Tibial nerve (tissue), 4 donors: ENCODE measurements around the gene MT1E. TPM values are rescaled to one million over a fixed set of nuclear protein-coding genes. Genes with fewer than 3 reads are reported as not detected.
A peak's percentile ranks its signal among the peaks of the same experiment; 100 is the strongest.

ENCODE experiments used
- DNase-seq, 2 donors: peaks; one replicate each; pipeline ENCODE4 v3.0.0-alpha.2; 2019; ENCODE audit warnings: low spot score in 2 of 2
- H3K27ac ChIP-seq, 4 donors: fragments of 200-600 bp; sonication (generic) in 3 of 4; one replicate each; pipeline ENCODE4 v1.5.1; 2017 to 2019; ENCODE audit warnings: mild to moderate bottlenecking in 1 of 4
- H3K27me3 ChIP-seq, 2 donors: fragments of 200-600 bp; sonication (generic) in 1 of 2; one replicate each; pipeline versions ENCODE4 v1.5.1 to v1.6.0; 2017 to 2019
- H3K36me3 ChIP-seq, 3 donors: fragments of 200-600 bp; sonication (generic); one replicate each; pipeline ENCODE4 v1.5.1; 2018 to 2019
- H3K4me1 ChIP-seq, 4 donors: fragments of 200-600 bp; sonication (generic) in 3 of 4; one replicate each; pipeline ENCODE4 v1.5.1; 2017 to 2019
- H3K4me3 ChIP-seq, 4 donors: fragments of 200-600 bp; sonication (generic) in 3 of 4; one replicate each; pipeline ENCODE4 v1.5.1; 2017 to 2019; ENCODE audit warnings: mild to moderate bottlenecking in 1 of 4, moderate library complexity in 1 of 4
- H3K9me3 ChIP-seq, 4 donors: fragments of 200-600 bp; sonication (generic) in 3 of 4; one replicate each; pipeline ENCODE4 v1.5.1; 2017 to 2019
- CTCF ChIP-seq, 5 experiments: fragments of 200-600 bp in 3 of 5; fragments of 450-650 bp in 2 of 5; sonication (generic) in 3 of 5; IDR thresholded peaks; one replicate each; pipeline ENCODE4 v1.5.1; 2016 to 2019; ENCODE audit warnings: antibody characterized with exemption in 5 of 5, mild to moderate bottlenecking in 3 of 5, moderate library complexity in 2 of 5
- EP300 ChIP-seq, 2 donors: sonication (generic); formaldehyde crosslinking; IDR thresholded peaks; one replicate each; pipeline ENCODE4 v1.6.1; 2017; ENCODE audit warnings: antibody characterized with exemption in 2 of 2, mild to moderate bottlenecking in 1 of 2
- POLR2A ChIP-seq, 2 donors: fragments of 450-650 bp; IDR thresholded peaks; one replicate each; pipeline ENCODE4 v1.6.1; 2017; ENCODE audit warnings: antibody characterized with exemption in 2 of 2, mild to moderate bottlenecking in 2 of 2, moderate library complexity in 2 of 2
- WGBS, 2 donors: methylation state at CpG; one replicate each; pipeline ENCODE4 v1.1.5; 2018; 5-methylcytosine and 5-hydroxymethylcytosine counted together
- total RNA-seq, 4 donors: library from RNA; depleted of rRNA; stranded (reverse); fragments of >200 nt; gene quantifications; one replicate each; pipeline ENCODE4 v1.1.0, GENCODE V29; 2016

Gene MT1E
- total RNA-seq, 4 donors from 2014 or later: 229 to 1,068 (median 290) TPM

- Histone ChIP-seq H3K27ac (peak overlapping the region; percentile 76 to 97 (median 93)), H3K27me3 (no peaks in the 10 kb centered on the region), H3K4me1 (peaks cover 0 to 64% (median 32%) of the 10 kb centered on the region in 4 donors), H3K9me3 (no peaks in the 10 kb centered on the region), H3K4me3 (peak overlapping the region; percentile 62 to 69 (median 66)), H3K36me3 (peaks cover 0 to 5% (median 0%) of the 10 kb centered on the region in 3 donors)
- TF ChIP-seq CTCF (IDR thresholded peaks at IDR 0.05): no peak
- TF ChIP-seq POLR2A (IDR thresholded peaks at IDR 0.05): no peak
- TF ChIP-seq EP300 (IDR thresholded peaks at IDR 0.05): no peak
- no peak for DNase-seq
- WGBS, 2 donors: 67 to 70% methylated on average over 2 of the region's 2 CpGs
Observed at GRCh38 chr16:56607675-56608042, 17.9 kb upstream of the MT1E start.

- peak; percentile 90 to 92 for DNase-seq
- no peaks in the 10 kb centered on the region for H3K9me3 ChIP-seq
- H3K27ac ChIP-seq: peak within 1 kb of the TSS; percentile 76 to 97 (median 93)
- peaks cover 0 to 5% (median 0%) of the 10 kb centered on the region in 3 donors for H3K36me3 ChIP-seq
- no peaks in the 10 kb centered on the region for H3K27me3 ChIP-seq
- 6 to 11% methylated on average over 30 to 42 of the region's 62 CpGs for WGBS, 2 donors
- TF ChIP-seq EP300 (IDR thresholded peaks at IDR 0.05) (peak in 1 of 2 donors; percentile 98), POLR2A (IDR thresholded peaks at IDR 0.05) (peak; percentile 86 to 91), CTCF (IDR thresholded peaks at IDR 0.05) (peak in 1 of 5 experiments; percentile 45)
- H3K4me3 ChIP-seq: peak within 1 kb of the TSS; percentile 62 to 69 (median 66)
- peaks cover 0 to 64% (median 32%) of the 10 kb centered on the region in 4 donors for H3K4me1 ChIP-seq
Observed at GRCh38 chr16:56608043-56608875, 17.3 kb upstream of the MT1E start, which contains the start of gene MT2A. Gene MT2A, plus strand, starts transcription at chr16:56608584. Its CDS starts 72 bp downstream, at chr16:56608656.

GRCh38 chr16:56608876-56609462, 16.6 kb upstream of the MT1E start:
- no peaks in the 10 kb centered on the region for H3K27me3 ChIP-seq
- H3K36me3 ChIP-seq: peaks cover 0 to 5% (median 0%) of the 10 kb centered on the region in 3 donors
- peaks cover 0 to 64% (median 32%) of the 10 kb centered on the region in 4 donors for H3K4me1 ChIP-seq
- H3K4me3 ChIP-seq: peak overlapping the region; percentile 62 to 69 (median 66)
- 0 to 1% methylated on average over 21 of the region's 21 CpGs for WGBS, 2 donors
- DNase-seq: no peak
- no peak for TF ChIP-seq EP300 (IDR thresholded peaks at IDR 0.05)
- TF ChIP-seq CTCF (IDR thresholded peaks at IDR 0.05): no peak
- no peak for TF ChIP-seq POLR2A (IDR thresholded peaks at IDR 0.05)
- no peaks in the 10 kb centered on the region for H3K9me3 ChIP-seq
- H3K27ac ChIP-seq: peak overlapping the region; percentile 76 to 97 (median 93)

DNA sequence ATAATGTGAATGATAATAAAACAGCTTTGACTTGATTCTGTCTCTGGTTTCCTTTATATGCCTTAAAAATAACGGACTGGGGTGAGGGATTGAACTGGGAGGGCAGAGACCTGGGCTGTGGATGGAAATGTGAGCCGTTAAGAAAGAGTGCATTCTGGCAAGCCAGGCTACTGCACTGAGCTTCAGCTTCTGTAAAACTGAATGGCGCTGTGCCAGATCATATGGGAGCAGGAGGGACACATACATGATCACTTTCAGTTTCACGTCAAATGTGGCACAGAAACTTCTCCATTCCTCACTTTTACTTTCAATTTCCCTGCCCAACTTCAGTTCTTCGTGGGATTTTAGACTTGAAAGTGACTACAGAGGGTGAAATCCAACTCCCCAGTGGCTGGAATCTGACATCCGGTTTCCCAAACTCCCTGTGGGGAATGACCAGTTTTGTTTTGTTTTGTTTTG, 16.1 kb upstream of the MT1E start:
- Histone ChIP-seq H3K36me3 (peaks cover 0 to 5% (median 0%) of the 10 kb centered on the region in 3 donors), H3K27ac (peak overlapping the region; percentile 76 to 97 (median 93)), H3K4me3 (peak overlapping the region; percentile 62 to 69 (median 66)), H3K27me3 (no peaks in the 10 kb centered on the region), H3K4me1 (peaks cover 0 to 64% (median 32%) of the 10 kb centered on the region in 4 donors), H3K9me3 (no peaks in the 10 kb centered on the region)
- WGBS, 2 donors: 1 to 2% methylated on average over 6 of the region's 6 CpGs
- no peak for TF ChIP-seq CTCF (IDR thresholded peaks at IDR 0.05)
- peak in 1 of 2 donors; percentile 26 for TF ChIP-seq POLR2A (IDR thresholded peaks at IDR 0.05)
- TF ChIP-seq EP300 (IDR thresholded peaks at IDR 0.05): peak in 1 of 2 donors; percentile 76
- DNase-seq: peak; percentile 61 to 84
